Anterior cingulate cortex (tissue), 58 donors: ENCODE measurements around the gene DNAJB2.

Experiments
- DNase-seq, 58 donors: peaks; one replicate each; lab custom pipeline; 2025; lab: John Stamatoyannopoulos, UW

DNAJB2 gene

DNA sequence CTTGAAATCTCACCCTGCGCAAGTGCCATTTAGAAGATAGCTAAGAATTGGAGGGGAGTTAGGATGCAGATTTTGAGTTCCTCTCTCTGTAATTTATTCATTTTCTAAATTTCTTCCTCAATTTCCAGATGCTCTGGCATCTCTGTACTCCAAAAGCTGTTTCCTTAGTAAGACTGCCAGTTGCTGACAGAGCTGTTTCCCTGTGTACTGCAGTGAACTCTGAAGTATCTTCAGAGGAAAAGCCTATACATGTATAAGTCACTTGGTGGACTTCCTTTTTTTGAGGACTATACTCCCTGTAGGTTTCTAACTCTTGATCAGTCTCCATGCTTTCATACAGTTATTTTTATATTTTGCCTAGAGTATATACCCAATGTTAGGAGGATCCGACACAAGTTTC is 54.9 kb downstream of the DNAJB2 start:
- no peak for DNase-seq

DNA sequence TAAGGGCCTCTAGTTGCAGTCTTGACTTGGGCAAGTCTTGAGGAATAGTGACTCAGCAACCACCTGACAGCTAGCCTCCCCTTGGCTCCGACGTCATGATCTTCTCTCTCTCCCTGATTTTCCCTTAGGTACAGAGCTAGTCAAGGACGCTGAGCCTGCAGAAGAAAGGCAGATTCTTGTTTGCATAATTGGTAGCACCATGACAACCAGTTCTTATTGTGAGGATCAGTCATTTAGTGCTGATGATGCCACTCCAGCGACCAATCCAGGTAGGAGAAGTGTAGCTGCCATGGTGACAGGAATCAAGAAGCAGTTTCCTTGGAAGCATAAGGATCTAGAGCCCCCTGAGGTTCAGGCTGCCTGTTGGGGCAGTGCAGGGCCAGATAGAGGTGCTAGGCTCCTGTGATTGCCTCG is 56.2 kb downstream of the DNAJB2 start:
- peak in 1 of 58 donors; percentile 21 for DNase-seq
